ENCODE measurements around the gene PSME2.

Gene PSME2

GRCh38 chr14:24141097-24141880 is 5.1 kb downstream of the PSME2 start, which contains the start of gene EMC9 (continued):
- TF ChIP-seq ZNF654 (tag by site-specific recombination; IDR thresholded peaks at IDR 0.05; ENCODE audit: low read depth) (no peak), ZNF248 (tag by site-specific recombination; IDR thresholded peaks at IDR 0.05) (no peak), ZNF202 (tag by site-specific recombination; IDR thresholded peaks at IDR 0.05; ENCODE audit: borderline replicate concordance) (no peak), ZNF341 (tag by site-specific recombination; IDR thresholded peaks at IDR 0.05; ENCODE audit: low read depth) (no peak), ZNF335 (tag by site-specific recombination; conservative IDR thresholded peaks at IDR 0.05) (peak; percentile 79), ZNF580 (tag by site-specific recombination; IDR thresholded peaks at IDR 0.05) (0 out of 2 replicates have a peak, but pooled peaks have one; percentile 24), GFI1B (tag by site-specific recombination; IDR thresholded peaks at IDR 0.05) (no peak), ZNF76 (tag by site-specific recombination; IDR thresholded peaks at IDR 0.05; ENCODE audit: borderline replicate concordance, low read depth) (peak; percentile 67; the same call in 1 of the 2 replicates), ZNF792 (tag by site-specific recombination; IDR thresholded peaks at IDR 0.05) (no peak; the same call in 1 of the 2 replicates), ZNF701 (tag by site-specific recombination; IDR thresholded peaks at IDR 0.05) (no peak), SP3 (tag by site-specific recombination; IDR thresholded peaks at IDR 0.05) (peak; percentile 85), ZFHX2 (tag by site-specific recombination; conservative IDR thresholded peaks at IDR 0.05) (peak; percentile 61), KLF16 (tag by site-specific recombination; IDR thresholded peaks at IDR 0.05) (peak; percentile 94), ZNF184 (tag by site-specific recombination; IDR thresholded peaks at IDR 0.05) (no peak), ZNF214 (tag by site-specific recombination; IDR thresholded peaks at IDR 0.05; ENCODE audit: borderline replicate concordance) (no peak), ZFP41 (tag by site-specific recombination; IDR thresholded peaks at IDR 0.05; ENCODE audit: borderline replicate concordance) (no peak), ZBTB20 (tag by site-specific recombination; IDR thresholded peaks at IDR 0.05) (peak; percentile 81), ZNF404 (tag by site-specific recombination; IDR thresholded peaks at IDR 0.05) (no peak), ZNF311 (tag by site-specific recombination; IDR thresholded peaks at IDR 0.05; ENCODE audit: borderline replicate concordance) (no peak), ZNF596 (tag by site-specific recombination; IDR thresholded peaks at IDR 0.05) (no peak), KLF7 (tag by site-specific recombination; IDR thresholded peaks at IDR 0.05; ENCODE audit: borderline replicate concordance) (peak; percentile 80; the same call in 1 of the 2 replicates), ZSCAN18 (tag by site-specific recombination; IDR thresholded peaks at IDR 0.05) (no peak), ZNF677 (tag by site-specific recombination; IDR thresholded peaks at IDR 0.05) (no peak), ZNF747 (tag by site-specific recombination; IDR thresholded peaks at IDR 0.05) (no peak), ZSCAN4 (tag by site-specific recombination; IDR thresholded peaks at IDR 0.05) (no peak), GLI2 (tag by site-specific recombination; IDR thresholded peaks at IDR 0.05; ENCODE audit: borderline replicate concordance, low read depth) (no peak), ZNF26 (tag by site-specific recombination; IDR thresholded peaks at IDR 0.05) (no peak), FEZF1 (tag by site-specific recombination; IDR thresholded peaks at IDR 0.05) (no peak), ZNF18 (tag by site-specific recombination; IDR thresholded peaks at IDR 0.05) (peak; percentile 19; the same call in 1 of the 2 replicates), ZNF624 (tag by site-specific recombination; IDR thresholded peaks at IDR 0.05) (no peak), ZNF529 (tag by site-specific recombination; IDR thresholded peaks at IDR 0.05; ENCODE audit: insufficient replicate concordance) (no peak), ZNF692 (tag by site-specific recombination; IDR thresholded peaks at IDR 0.05) (no peak; the same call in none of the 2 replicates), KLF9 (tag by site-specific recombination; IDR thresholded peaks at IDR 0.05; ENCODE audit: low read depth) (peak; percentile 60)
